ENCODE results near the gene OSBPL3. TPM values are rescaled to one million over a fixed set of nuclear protein-coding genes. Genes with fewer than 3 reads are reported as not detected.

Gene OSBPL3
- total RNA-seq, 2 donors from 2014 or later: 3.1 to 8.2 TPM

- intact Hi-C loops (cut with DNase I): no loop called here
- TF ChIP-seq CTCF (IDR thresholded peaks at IDR 0.05) (no peak), POLR2A (IDR thresholded peaks at IDR 0.05) (no peak)
- Histone ChIP-seq H3K36me3 (replicated peaks in 1 of 2; ENCODE audit: insufficient read depth in 1 of 2, low read depth in 2 of 2) (no peaks in the 10 kb centered on the region), H3K9me3 (no peaks in the 10 kb centered on the region), H3K27me3 (no peaks in the 10 kb centered on the region), H3K27ac (no peak overlapping the region), H3K4me1 (no peaks in the 10 kb centered on the region), H3K4me3 (no peak overlapping the region)
- 90 to 97% methylated on average over 6 of the region's 6 CpGs for WGBS, 2 donors
- ATAC-seq (no peak), DNase-seq (no peak)
Observed at GRCh38 chr7:24959735-24960485, 20.1 kb downstream of the OSBPL3 start.

GRCh38 chr7:24958399-24958798 lies 21.6 kb downstream of the OSBPL3 start:
- TF ChIP-seq POLR2A (IDR thresholded peaks at IDR 0.05) (no peak), CTCF (IDR thresholded peaks at IDR 0.05) (no peak)
- H3K27me3 ChIP-seq: no peaks in the 10 kb centered on the region
- H3K27ac ChIP-seq: no peak overlapping the region
- no peak overlapping the region for H3K4me3 ChIP-seq
- DNase-seq: no peak
- intact Hi-C loops (cut with DNase I): no loop called here
- no peaks in the 10 kb centered on the region for H3K36me3 ChIP-seq (replicated peaks in 1 of 2; ENCODE audit: insufficient read depth in 1 of 2, low read depth in 2 of 2)
- H3K9me3 ChIP-seq: no peaks in the 10 kb centered on the region
- no peaks in the 10 kb centered on the region for H3K4me1 ChIP-seq
- ATAC-seq: no peak

GRCh38 chr7:24956021-24956420 lies 24.0 kb downstream of the OSBPL3 start:
- Histone ChIP-seq H3K27me3 (no peaks in the 10 kb centered on the region), H3K4me3 (no peak overlapping the region), H3K27ac (no peak overlapping the region), H3K9me3 (no peaks in the 10 kb centered on the region), H3K36me3 (replicated peaks in 1 of 2; ENCODE audit: insufficient read depth in 1 of 2, low read depth in 2 of 2) (no peaks in the 10 kb centered on the region), H3K4me1 (no peaks in the 10 kb centered on the region)
- no peak for ATAC-seq
- TF ChIP-seq POLR2A (IDR thresholded peaks at IDR 0.05) (no peak), CTCF (IDR thresholded peaks at IDR 0.05) (no peak)
- WGBS, 2 donors: 93 to 94% methylated on average over 3 of the region's 3 CpGs
- intact Hi-C loops (cut with DNase I): no loop called here
- DNase-seq: no peak

DNA sequence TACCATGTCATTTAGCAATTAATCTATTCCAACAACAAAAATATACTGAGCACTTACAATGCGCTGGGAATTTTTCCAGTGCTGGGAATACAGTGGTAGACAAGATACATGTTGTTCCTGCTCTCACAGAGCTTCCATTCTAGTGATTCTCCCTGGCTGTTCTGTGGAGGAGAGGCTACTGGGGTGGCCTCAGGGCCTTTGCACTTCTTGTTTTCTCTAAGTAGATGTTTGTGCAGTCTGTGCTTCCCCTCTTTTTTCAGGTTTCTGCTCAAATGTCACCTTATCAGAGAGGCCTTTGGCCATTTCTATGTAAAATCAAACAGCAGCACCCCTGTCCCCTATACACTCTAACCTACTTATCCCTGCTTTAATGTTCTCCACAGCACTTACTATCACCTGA lies 24.7 kb downstream of the OSBPL3 start:
- no peaks in the 10 kb centered on the region for H3K9me3 ChIP-seq
- ATAC-seq: no peak
- no peaks in the 10 kb centered on the region for H3K4me1 ChIP-seq
- intact Hi-C loops (cut with DNase I): no loop called here
- 90 to 100% methylated on average over 1 of the region's 1 CpG for WGBS, 2 donors
- H3K27me3 ChIP-seq: no peaks in the 10 kb centered on the region
- H3K4me3 ChIP-seq: no peak overlapping the region
- DNase-seq: no peak
- no peak overlapping the region for H3K27ac ChIP-seq
- TF ChIP-seq POLR2A (IDR thresholded peaks at IDR 0.05) (no peak), CTCF (IDR thresholded peaks at IDR 0.05) (no peak)
- no peaks in the 10 kb centered on the region for H3K36me3 ChIP-seq (replicated peaks in 1 of 2; ENCODE audit: insufficient read depth in 1 of 2, low read depth in 2 of 2)

DNA sequence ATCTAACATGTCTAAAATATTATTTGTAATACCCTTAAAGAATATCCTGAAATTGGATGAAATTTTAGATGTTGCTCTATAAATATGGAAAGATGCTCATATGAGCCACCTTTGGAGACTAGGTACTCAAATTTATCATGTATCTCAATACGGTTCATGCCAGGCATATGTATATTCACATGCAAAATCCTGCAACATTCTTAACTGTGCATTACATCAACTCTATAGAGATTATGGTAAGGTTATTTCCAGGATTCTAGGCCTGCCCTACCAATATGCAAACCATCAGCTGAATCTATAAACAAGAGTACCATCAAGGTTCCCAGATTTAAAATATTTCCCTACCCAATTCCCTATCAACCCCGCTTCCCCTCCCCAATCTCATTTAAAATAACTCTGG lies 27.5 kb downstream of the OSBPL3 start:
- no peak for TF ChIP-seq POLR2A (IDR thresholded peaks at IDR 0.05)
- TF ChIP-seq CTCF (IDR thresholded peaks at IDR 0.05): no peak
- no peak for ATAC-seq
- intact Hi-C loops (cut with DNase I): no loop called here
- no peaks in the 10 kb centered on the region for H3K9me3 ChIP-seq
- 87 to 97% methylated on average over 2 of the region's 2 CpGs for WGBS, 2 donors
- H3K4me1 ChIP-seq: no peaks in the 10 kb centered on the region
- DNase-seq: no peak
- H3K4me3 ChIP-seq: no peak overlapping the region
- no peak overlapping the region for H3K27ac ChIP-seq
- no peaks in the 10 kb centered on the region for H3K36me3 ChIP-seq (replicated peaks in 1 of 2; ENCODE audit: insufficient read depth in 1 of 2, low read depth in 2 of 2)
- H3K27me3 ChIP-seq: no peaks in the 10 kb centered on the region

All from body of pancreas (tissue), 4 donors.